Neural cell (in vitro differentiated cells): ENCODE results near the gene ZNF766. TPM values are rescaled to one million over a fixed set of nuclear protein-coding genes. Genes with fewer than 3 reads are reported as not detected.

Experiments used
- H2AFZ ChIP-seq: fragments of 200-600, 300-800 bp; sonication (generic), shearing (Covaris generic); 2 replicates; pipeline ENCODE4 v1.6.0; 2014; ENCODE audit warnings: low read depth, mild to moderate bottlenecking, antibody characterized with exemption, low read length, moderate library complexity
- H3F3A ChIP-seq: fragments of 200-600 bp; shearing (Covaris generic); 2 replicates; pipeline ENCODE4 v1.6.1; 2016; ENCODE audit warnings: mild to moderate bottlenecking, moderate library complexity, mixed read lengths, antibody characterized with exemption, low read length; ENCODE audit not compliant: insufficient read depth, poor library complexity, severe bottlenecking
- H3K27ac ChIP-seq: fragments of 200-600, 300-800 bp; sonication (generic), shearing (Covaris generic); 2 replicates; pipeline ENCODE4 v1.5.1; 2014; ENCODE audit warnings: mild to moderate bottlenecking, low read length, moderate library complexity
- H3K27me3 ChIP-seq: fragments of 300-800, 200-600 bp; sonication (generic), shearing (Covaris generic); 2 replicates; pipeline ENCODE4 v1.6.0; 2014; ENCODE audit warnings: mild to moderate bottlenecking, low read depth, low read length, moderate library complexity; ENCODE audit not compliant: insufficient read depth
- H3K36me3 ChIP-seq: fragments of 300-800, 200-600 bp; sonication (generic), shearing (Covaris generic); 2 replicates; pipeline ENCODE4 v1.5.1; 2014; ENCODE audit warnings: mild to moderate bottlenecking, antibody characterized with exemption, low read length, moderate library complexity; ENCODE audit not compliant: insufficient read depth
- H3K4me2 ChIP-seq: fragments of 300-800, 200-600 bp; sonication (generic), shearing (Covaris generic); 2 replicates; pipeline ENCODE4 v1.6.0; 2014; ENCODE audit warnings: mild to moderate bottlenecking, low read length
- H3K4me3 ChIP-seq: fragments of 300-800, 200-600 bp; sonication (generic), shearing (Covaris generic); 2 replicates; pipeline ENCODE4 v1.5.1; 2014; ENCODE audit warnings: mild to moderate bottlenecking, low read length, moderate library complexity
- H3K79me2 ChIP-seq: fragments of 200-600 bp; shearing (Covaris generic); replicated peaks from 2 replicates; pipeline ENCODE4 v1.6.0; 2014; ENCODE audit warnings: mild to moderate bottlenecking, low read length, moderate library complexity; ENCODE audit not compliant: insufficient read depth
- H3K9ac ChIP-seq: fragments of 300-800, 200-600 bp; sonication (generic), shearing (Covaris generic); 2 replicates; pipeline ENCODE4 v1.6.1; 2016; ENCODE audit warnings: mild to moderate bottlenecking, low read length, mixed read lengths
- H3K9me2 ChIP-seq: fragments of 200-600 bp; shearing (Covaris generic); 2 replicates; pipeline ENCODE4 v1.6.1; 2016; ENCODE audit warnings: mild to moderate bottlenecking, low read length, mixed read lengths; ENCODE audit not compliant: insufficient read depth
- H3K9me3 ChIP-seq: fragments of 200-600, 300-800 bp; sonication (generic), shearing (Covaris generic); 2 replicates; pipeline ENCODE4 v1.6.1; 2016; ENCODE audit warnings: mild to moderate bottlenecking, mixed run types, low read length, moderate library complexity, mixed read lengths
- H4K20me1 ChIP-seq: fragments of 200-600 bp; shearing (Covaris generic); 2 replicates; pipeline ENCODE4 v1.6.1; 2016; ENCODE audit warnings: mild to moderate bottlenecking, mixed run types; ENCODE audit not compliant: insufficient read depth
- CTCF ChIP-seq: fragments of 450-650 bp; IDR thresholded peaks from 2 replicates; pipeline ENCODE4 v1.5.1; 2014; ENCODE audit warnings: antibody characterized with exemption, mild to moderate bottlenecking, moderate library complexity; ENCODE audit not compliant: poor library complexity, severe bottlenecking
- EP300 ChIP-seq: fragments of 450-650 bp; conservative IDR thresholded peaks from 2 replicates; pipeline ENCODE4 v1.6.1; 2014; ENCODE audit warnings: antibody characterized with exemption, mild to moderate bottlenecking, moderate library complexity; ENCODE audit not compliant: poor library complexity, severe bottlenecking
- EZH2 ChIP-seq: fragments of 200-600, 300-800 bp; shearing (Covaris generic), sonication (generic); IDR thresholded peaks from 2 replicates; pipeline ENCODE4 v1.6.1; 2014; ENCODE audit warnings: antibody characterized with exemption, low read length, borderline replicate concordance, mild to moderate bottlenecking; ENCODE audit not compliant: insufficient read depth, poor library complexity, severe bottlenecking
- MXI1 ChIP-seq: fragments of 450-650 bp; conservative IDR thresholded peaks from 2 replicates; pipeline ENCODE4 v1.6.1; 2014; ENCODE audit warnings: antibody characterized with exemption, mild to moderate bottlenecking; ENCODE audit not compliant: poor library complexity, severe bottlenecking
- POLR2AphosphoS5 ChIP-seq: IDR thresholded peaks from 2 replicates; pipeline ENCODE4 v1.6.1; 2012
- RAD21 ChIP-seq: fragments of 450-650 bp; conservative IDR thresholded peaks from 2 replicates; pipeline ENCODE4 v1.6.1; 2014; ENCODE audit warnings: antibody characterized with exemption, mild to moderate bottlenecking, moderate library complexity
- REST ChIP-seq: IDR thresholded peaks from 2 replicates; pipeline ENCODE4 v1.6.1; 2012; ENCODE audit warnings: borderline replicate concordance
- SMC3 ChIP-seq: fragments of 450-650 bp; conservative IDR thresholded peaks from 2 replicates; pipeline ENCODE4 v1.6.1; 2014; ENCODE audit warnings: antibody characterized with exemption, mild to moderate bottlenecking, moderate library complexity; ENCODE audit not compliant: poor library complexity
- TAF1 ChIP-seq: IDR thresholded peaks from 2 replicates; pipeline ENCODE4 v1.6.1; 2012; ENCODE audit warnings: low read depth
- polyA plus RNA-seq: library from polyadenylated mRNA; depleted of rRNA; stranded (reverse); fragments of >200 nt; gene quantifications from 2 replicates; pipeline ENCODE4 v1.2.3, GENCODE V29; 2014

Gene ZNF766
- polyA plus RNA-seq, 1 donor from 2014 or later, result 21.8 TPM

- H3K4me3 ChIP-seq, result no peak overlapping the region
- H4K20me1 ChIP-seq, result no peaks in the 10 kb centered on the region
- no peak overlapping the region for H3K9ac ChIP-seq
- H3F3A ChIP-seq, result no peaks in the 10 kb centered on the region
- no peak overlapping the region for H3K27ac ChIP-seq
- TF ChIP-seq CTCF (no peak), REST (no peak), MXI1 (no peak), TAF1 (no peak), SMC3 (no peak), RAD21 (no peak), EZH2 (no peak), POLR2AphosphoS5 (no peak), EP300 (no peak)
- H3K9me3 ChIP-seq, result no peaks in the 10 kb centered on the region
- H3K4me2 ChIP-seq, result no peak overlapping the region
- H3K36me3 ChIP-seq, result peaks cover 6% of the 10 kb centered on the region
- H3K79me2 ChIP-seq, result no peaks in the 10 kb centered on the region
- no peaks in the 10 kb centered on the region for H3K9me2 ChIP-seq
- no peak overlapping the region for H2AFZ ChIP-seq
- no peaks in the 10 kb centered on the region for H3K27me3 ChIP-seq
Observed at GRCh38 chr19:52229524-52229923, 39.9 kb upstream of the ZNF766 start.

GRCh38 chr19:52230685-52231084 is 38.7 kb upstream of the ZNF766 start:
- TF ChIP-seq REST, result no peak
- TF ChIP-seq CTCF, result no peak
- TF ChIP-seq SMC3, result no peak
- no peak for TF ChIP-seq POLR2AphosphoS5
- no peak for TF ChIP-seq EZH2
- no peak for TF ChIP-seq TAF1
- TF ChIP-seq MXI1, result no peak
- no peak for TF ChIP-seq RAD21
- no peak for TF ChIP-seq EP300
- H3K27ac ChIP-seq, result no peak overlapping the region

More at GRCh38 chr19:52230685-52231084, 38.7 kb upstream of the ZNF766 start:
- Histone ChIP-seq H3K36me3 (peaks cover 5% of the 10 kb centered on the region), H4K20me1 (no peaks in the 10 kb centered on the region), H3F3A (no peaks in the 10 kb centered on the region), H2AFZ (no peak overlapping the region), H3K4me2 (no peak overlapping the region), H3K9me3 (no peaks in the 10 kb centered on the region), H3K4me3 (no peak overlapping the region), H3K9ac (no peak overlapping the region), H3K79me2 (no peaks in the 10 kb centered on the region), H3K9me2 (no peaks in the 10 kb centered on the region), H3K27me3 (no peaks in the 10 kb centered on the region)
